Testis (tissue), 3 donors: ENCODE data around the gene DCLK1. TPM values are rescaled to one million over a fixed set of nuclear protein-coding genes. Genes with fewer than 3 reads are reported as not detected.

ENCODE experiments used
- DNase-seq: peaks from one replicate; pipeline ENCODE4 v3.0.0-alpha.2; 2019
- H3K27ac ChIP-seq, 2 donors: fragments of 200-600 bp; sonication (generic); one replicate each; pipeline ENCODE4 v1.5.1; 2019
- H3K27me3 ChIP-seq: fragments of 200-600 bp; sonication (generic); one replicate; pipeline ENCODE4 v1.5.1; 2019
- H3K36me3 ChIP-seq: fragments of 200-600 bp; sonication (generic); one replicate; pipeline ENCODE4 v1.5.1; 2017; ENCODE audit warnings: low read depth; ENCODE audit errors: missing control alignments
- H3K4me1 ChIP-seq: fragments of 200-600 bp; sonication (generic); one replicate; pipeline ENCODE4 v1.5.1; 2019
- H3K4me3 ChIP-seq, 2 donors: fragments of 200-600 bp; sonication (generic); one replicate each; pipeline ENCODE4 v1.5.1; 2017 to 2019
- H3K9me3 ChIP-seq: fragments of 200-600 bp; sonication (generic); one replicate; pipeline ENCODE4 v1.5.1; 2017
- POLR2A ChIP-seq: fragments of 450-650 bp; IDR thresholded peaks from one replicate; pipeline ENCODE4 v1.6.1; 2017; ENCODE audit warnings: antibody characterized with exemption, mild to moderate bottlenecking, moderate library complexity
- WGBS, 2 donors: methylation state at CpG; one replicate each; pipeline ENCODE4 v1.1.5; 2018; 5-methylcytosine and 5-hydroxymethylcytosine counted together
- intact Hi-C: fragments of 100-400 bp; cut with DNase I; formaldehyde crosslinking; loops from one replicate; pipeline ENCODE4 v1.15.1; 2023; ENCODE audit warnings: low total_unique reads
- polyA plus RNA-seq: library from polyadenylated mRNA; stranded (reverse); fragments of 350-450 nt; fragmentation: Illumina TruSeq; extraction: RNeasy Lipid Tissue Mini Kit (QIAGEN cat#74804); gene quantifications from one replicate; pipeline ENCODE4 v1.2.3, GENCODE V29; 2014; ENCODE audit warnings: low read depth, low replicate concordance; ENCODE audit not compliant: insufficient read depth
- total RNA-seq, 2 donors: library from RNA; depleted of rRNA; stranded (reverse); fragments of >200 nt; gene quantifications; one replicate each; pipeline ENCODE4 v1.2.3, GENCODE V29; 2016
- TF ChIP-seq, protein P1 (sequence below), 3 experiments: fragments of 450-650 bp in 2 of 3; fragments of 200-600 bp in 1 of 3; sonication (generic) in 1 of 3; IDR thresholded peaks; one replicate each; pipeline ENCODE4 v1.5.1; 2016 to 2019; ENCODE audit warnings: antibody characterized with exemption in 3 of 3, mild to moderate bottlenecking in 2 of 3, moderate library complexity in 1 of 3

Gene DCLK1
- total and polyA plus RNA-seq, 3 donors from 2014 or later, result 4.5 to 8.9 (median 4.9) TPM

DNA sequence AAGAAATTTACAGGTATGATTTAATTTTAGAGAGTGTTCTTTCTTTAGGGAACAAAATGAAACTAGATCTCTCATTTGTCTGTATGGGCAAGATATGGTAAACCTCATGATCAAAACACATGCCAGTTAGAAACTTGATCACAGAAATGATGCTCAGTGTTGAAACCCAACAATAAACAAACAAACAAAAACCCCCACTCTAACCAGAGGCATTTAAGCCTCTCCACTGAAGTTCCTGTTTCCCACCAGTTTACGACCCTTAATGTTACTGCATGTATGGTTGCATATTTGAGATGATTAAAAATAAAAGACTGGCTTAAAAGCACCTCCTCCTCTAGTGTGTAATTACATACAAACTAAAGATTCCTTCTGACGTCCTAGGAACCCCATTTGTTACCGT lies 361.4 kb downstream of the DCLK1 start:
- H3K4me1 ChIP-seq, result no peaks in the 10 kb centered on the region
- no peak for TF ChIP-seq POLR2A
- no peak overlapping the region for H3K4me3 ChIP-seq
- no peaks in the 10 kb centered on the region for H3K36me3 ChIP-seq
- H3K27me3 ChIP-seq, result no peaks in the 10 kb centered on the region
- WGBS, 2 donors, result 68 to 81% methylated on average over 3 of the region's 3 CpGs
- H3K27ac ChIP-seq, result no peak overlapping the region
- no peaks in the 10 kb centered on the region for H3K9me3 ChIP-seq
- intact Hi-C loops, result no loop called here
- no peak for DNase-seq

DNA sequence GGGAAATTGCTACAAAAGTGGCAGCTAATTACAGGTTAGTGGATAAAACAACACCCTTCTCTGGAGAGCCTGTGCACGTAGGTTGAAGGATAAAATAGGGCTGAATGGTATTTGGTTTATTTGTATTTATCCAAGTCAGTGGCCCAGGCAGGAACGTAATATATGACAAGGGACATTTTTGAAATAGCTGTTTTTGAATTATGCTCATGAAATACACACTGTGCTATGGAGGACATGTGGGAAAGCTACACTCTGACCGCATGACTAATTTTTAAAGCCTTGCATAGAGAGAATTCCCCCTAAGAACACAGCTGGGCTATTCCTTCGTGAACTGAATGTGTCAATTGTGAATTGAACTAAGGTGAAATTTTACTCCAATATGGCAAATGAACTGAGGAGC lies 362.6 kb downstream of the DCLK1 start:
- Histone ChIP-seq H3K27me3 (no peaks in the 10 kb centered on the region), H3K4me1 (no peaks in the 10 kb centered on the region), H3K27ac (no peak overlapping the region), H3K9me3 (no peaks in the 10 kb centered on the region), H3K4me3 (no peak overlapping the region), H3K36me3 (no peaks in the 10 kb centered on the region)
- no peak for TF ChIP-seq POLR2A
- TF ChIP-seq, protein P1, sequence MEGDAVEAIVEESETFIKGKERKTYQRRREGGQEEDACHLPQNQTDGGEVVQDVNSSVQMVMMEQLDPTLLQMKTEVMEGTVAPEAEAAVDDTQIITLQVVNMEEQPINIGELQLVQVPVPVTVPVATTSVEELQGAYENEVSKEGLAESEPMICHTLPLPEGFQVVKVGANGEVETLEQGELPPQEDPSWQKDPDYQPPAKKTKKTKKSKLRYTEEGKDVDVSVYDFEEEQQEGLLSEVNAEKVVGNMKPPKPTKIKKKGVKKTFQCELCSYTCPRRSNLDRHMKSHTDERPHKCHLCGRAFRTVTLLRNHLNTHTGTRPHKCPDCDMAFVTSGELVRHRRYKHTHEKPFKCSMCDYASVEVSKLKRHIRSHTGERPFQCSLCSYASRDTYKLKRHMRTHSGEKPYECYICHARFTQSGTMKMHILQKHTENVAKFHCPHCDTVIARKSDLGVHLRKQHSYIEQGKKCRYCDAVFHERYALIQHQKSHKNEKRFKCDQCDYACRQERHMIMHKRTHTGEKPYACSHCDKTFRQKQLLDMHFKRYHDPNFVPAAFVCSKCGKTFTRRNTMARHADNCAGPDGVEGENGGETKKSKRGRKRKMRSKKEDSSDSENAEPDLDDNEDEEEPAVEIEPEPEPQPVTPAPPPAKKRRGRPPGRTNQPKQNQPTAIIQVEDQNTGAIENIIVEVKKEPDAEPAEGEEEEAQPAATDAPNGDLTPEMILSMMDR (IDR thresholded peaks at IDR 0.05), result no peak
- intact Hi-C loops, result no loop called here
- WGBS, 2 donors, result 85 to 86% methylated on average over 4 of the region's 4 CpGs
- DNase-seq, result no peak

DNA sequence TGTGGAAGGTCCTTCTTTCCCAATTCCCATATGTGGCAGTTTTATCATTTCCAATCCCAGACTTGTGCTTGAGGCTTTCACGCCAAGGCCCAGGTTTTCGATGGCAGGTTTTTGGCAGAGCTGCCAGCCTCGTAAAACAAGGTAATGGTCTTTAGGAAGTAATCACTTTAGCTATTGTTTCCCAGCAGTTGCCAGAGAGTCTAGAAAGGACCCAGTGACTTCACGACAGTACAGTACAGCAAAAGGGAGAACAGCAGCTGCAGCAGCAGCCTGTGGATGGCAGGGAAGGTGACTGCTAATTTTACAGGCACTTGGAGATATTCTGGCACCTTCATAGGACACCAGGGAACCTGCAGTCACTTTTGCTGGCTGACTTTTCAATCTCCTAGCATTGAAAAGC lies 363.1 kb downstream of the DCLK1 start:
- no peaks in the 10 kb centered on the region for H3K27me3 ChIP-seq
- H3K4me1 ChIP-seq, result no peaks in the 10 kb centered on the region
- no peak overlapping the region for H3K4me3 ChIP-seq
- intact Hi-C loops, result no loop called here
- H3K27ac ChIP-seq, result no peak overlapping the region
- TF ChIP-seq, protein P1 (IDR thresholded peaks at IDR 0.05), result no peak
- TF ChIP-seq POLR2A, result no peak
- 80 to 91% methylated on average over 4 of the region's 4 CpGs for WGBS, 2 donors
- DNase-seq, result no peak
- no peaks in the 10 kb centered on the region for H3K36me3 ChIP-seq
- no peaks in the 10 kb centered on the region for H3K9me3 ChIP-seq

DNA sequence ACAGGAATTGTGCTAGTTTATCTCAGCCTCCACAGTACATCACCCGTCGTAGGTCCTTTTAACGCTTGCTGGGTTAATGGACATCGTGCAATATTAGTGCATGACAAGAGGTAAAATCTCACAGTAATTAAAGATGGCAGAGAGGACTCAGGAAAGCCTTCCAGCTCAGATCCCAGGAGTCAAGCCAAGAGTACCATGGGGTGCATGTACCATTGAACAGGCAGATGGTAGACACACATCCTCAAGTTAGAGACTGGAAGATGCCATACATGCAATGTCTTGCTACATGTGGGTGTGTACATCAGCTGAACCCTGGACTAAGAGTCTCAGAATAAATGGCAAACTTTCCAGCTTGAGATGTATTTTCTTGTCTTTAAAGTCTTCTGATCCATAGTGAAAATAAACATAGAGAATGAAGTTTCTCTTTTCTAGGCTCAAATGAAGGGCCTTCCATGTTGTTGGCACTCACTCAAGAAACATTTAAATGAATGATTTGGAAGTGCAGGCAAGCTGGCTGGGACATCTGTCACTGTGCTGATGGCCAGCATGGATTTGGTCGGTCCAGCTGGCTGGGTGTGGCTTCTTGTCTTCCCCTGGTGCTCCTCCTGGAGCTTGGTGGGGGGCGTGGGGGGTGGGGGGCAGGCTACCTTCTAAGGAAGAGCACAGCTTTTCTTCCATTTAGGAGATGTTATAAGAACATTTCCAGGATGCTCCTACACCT lies 363.8 kb downstream of the DCLK1 start:
- intact Hi-C loops, result no loop called here
- 80% methylated on average over 6 of the region's 6 CpGs for WGBS, 2 donors
- Histone ChIP-seq H3K27me3 (no peaks in the 10 kb centered on the region), H3K4me3 (no peak overlapping the region), H3K4me1 (no peaks in the 10 kb centered on the region), H3K9me3 (no peaks in the 10 kb centered on the region), H3K36me3 (no peaks in the 10 kb centered on the region), H3K27ac (no peak overlapping the region)
- TF ChIP-seq, protein P1 (IDR thresholded peaks at IDR 0.05), result no peak
- TF ChIP-seq POLR2A, result no peak
- no peak for DNase-seq

DNA sequence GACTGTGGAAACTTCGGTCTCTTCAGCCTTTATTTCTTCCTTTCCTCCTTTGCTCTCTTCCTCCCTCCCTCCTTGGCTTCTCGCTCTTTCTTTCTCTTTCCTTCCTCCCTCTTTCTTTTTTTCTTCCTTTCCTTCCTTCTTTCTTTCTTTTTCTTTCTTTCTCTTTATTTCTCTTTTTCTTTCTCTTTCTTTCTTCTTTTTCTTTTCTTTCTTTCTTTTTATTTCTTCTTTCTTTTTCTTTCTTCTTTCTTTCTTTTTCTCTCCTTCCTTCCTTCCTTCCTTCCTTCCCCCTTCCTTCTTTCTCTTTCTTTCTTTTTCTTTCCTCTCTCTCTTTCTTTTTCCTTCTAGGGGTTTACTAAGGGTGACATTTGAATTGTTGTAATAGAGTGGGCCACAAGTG lies 364.5 kb downstream of the DCLK1 start:
- Histone ChIP-seq H3K27me3 (no peaks in the 10 kb centered on the region), H3K4me1 (no peaks in the 10 kb centered on the region), H3K9me3 (no peaks in the 10 kb centered on the region), H3K36me3 (no peaks in the 10 kb centered on the region), H3K4me3 (no peak overlapping the region), H3K27ac (no peak overlapping the region)
- TF ChIP-seq, protein P1 (IDR thresholded peaks at IDR 0.05), result no peak
- TF ChIP-seq POLR2A, result no peak
- intact Hi-C loops, result no loop called here
- 93 to 97% methylated on average over 2 of the region's 2 CpGs for WGBS, 2 donors
- DNase-seq, result no peak
